Right lobe of liver (tissue), 6 donors: ENCODE measurements around the gene ZNF827. TPM values are rescaled to one million over a fixed set of nuclear protein-coding genes. Genes with fewer than 3 reads are reported as not detected.

ENCODE experiments used
- ATAC-seq, 4 donors: fragments of 200-7000 bp; cut with Tn5 transposase; one replicate each; pipeline ENCODE4 v1.9.1; 2020; ENCODE audit warnings: mild to moderate bottlenecking in 4 of 4, moderate library complexity in 4 of 4
- DNase-seq, 3 donors: peaks; one replicate each; pipeline ENCODE4 v3.0.0-alpha.2; 2020
- H3K27ac ChIP-seq, 3 donors: fragments of 200-600 bp; one replicate each; pipeline ENCODE4 v1.8.0; 2022
- H3K27me3 ChIP-seq, 2 donors: fragments of 200-600 bp; one replicate each; pipeline ENCODE4 v1.8.0; 2022
- H3K36me3 ChIP-seq, 4 donors: fragments of 200-600 bp; sonication (generic) in 1 of 4; one replicate each; pipeline versions ENCODE4 v1.5.1 to v1.8.0; 2017 to 2022; ENCODE audit warnings: control low read depth in 1 of 4
- H3K4me1 ChIP-seq, 4 donors: fragments of 200-600 bp; sonication (generic) in 1 of 4; one replicate each; pipeline versions ENCODE4 v1.5.1 to v1.8.0; 2017 to 2022; ENCODE audit warnings: control low read depth in 1 of 4
- H3K4me3 ChIP-seq, 3 donors: fragments of 200-600 bp; one replicate each; pipeline ENCODE4 v1.8.0; 2022
- H3K9me3 ChIP-seq, 4 donors: fragments of 200-600 bp; sonication (generic) in 1 of 4; one replicate each; pipeline versions ENCODE4 v1.5.1 to v1.8.0; 2017 to 2022; ENCODE audit warnings: control low read depth in 1 of 4
- POLR2A ChIP-seq: fragments of 450-650 bp; IDR thresholded peaks from one replicate; pipeline ENCODE4 v1.6.1; 2017; ENCODE audit warnings: antibody characterized with exemption, mild to moderate bottlenecking
- WGBS: methylation state at CpG from one replicate; pipeline ENCODE4 v1.1.6; 2018; ENCODE audit warnings: low coverage, low lambda C conversion rate; ENCODE audit not compliant: insufficient coverage; ENCODE audit errors: missing lambda C conversion rate; 5-methylcytosine and 5-hydroxymethylcytosine counted together
- intact Hi-C, 2 donors: fragments of 100-400 bp; cut with DNase I; formaldehyde crosslinking; loops; one replicate each; pipeline versions ENCODE4 v1.11.2 to v1.14.1; 2022
- total RNA-seq, 6 experiments: library from RNA; depleted of rRNA in 2 of 6; stranded (reverse); fragments of >200 nt in 2 of 6; fragmentation: NEBNext Ultra II Directional in 3 of 6; extraction: Animal tissue kit (Norgen Biotek cat#: 25700) in 3 of 6; gene quantifications; one replicate each; pipeline versions ENCODE4 v1.1.0 to v1.2.4, GENCODE V29; 2016 to 2023
- TF ChIP-seq, protein P1 (sequence below), 4 donors: fragments of 200-600 bp in 3 of 4; fragments of 450-650 bp in 1 of 4; IDR thresholded peaks; one replicate each; pipeline versions ENCODE4 v1.5.1 to v1.8.0; 2016 to 2022; ENCODE audit warnings: antibody characterized with exemption in 4 of 4, mild to moderate bottlenecking in 2 of 4
- donor health status: DM: no; HTN: yes; CAD: no.
- donor health status: DM: no; HTN: no; CAD: no.
- donor health status: DM: no; HTN: no; CAD: no.
- donor health status: DM: no; HTN: yes; CAD: no.
- donor health status: DM: no; HTN: yes; CAD: no.

The ZNF827 gene
- total RNA-seq, 6 experiments from 2014 or later, result 0.28 to 1.6 (median 0.68) TPM

GRCh38 chr4:145797278-145797677 is 141.3 kb downstream of the ZNF827 start:
- TF ChIP-seq, protein P1, sequence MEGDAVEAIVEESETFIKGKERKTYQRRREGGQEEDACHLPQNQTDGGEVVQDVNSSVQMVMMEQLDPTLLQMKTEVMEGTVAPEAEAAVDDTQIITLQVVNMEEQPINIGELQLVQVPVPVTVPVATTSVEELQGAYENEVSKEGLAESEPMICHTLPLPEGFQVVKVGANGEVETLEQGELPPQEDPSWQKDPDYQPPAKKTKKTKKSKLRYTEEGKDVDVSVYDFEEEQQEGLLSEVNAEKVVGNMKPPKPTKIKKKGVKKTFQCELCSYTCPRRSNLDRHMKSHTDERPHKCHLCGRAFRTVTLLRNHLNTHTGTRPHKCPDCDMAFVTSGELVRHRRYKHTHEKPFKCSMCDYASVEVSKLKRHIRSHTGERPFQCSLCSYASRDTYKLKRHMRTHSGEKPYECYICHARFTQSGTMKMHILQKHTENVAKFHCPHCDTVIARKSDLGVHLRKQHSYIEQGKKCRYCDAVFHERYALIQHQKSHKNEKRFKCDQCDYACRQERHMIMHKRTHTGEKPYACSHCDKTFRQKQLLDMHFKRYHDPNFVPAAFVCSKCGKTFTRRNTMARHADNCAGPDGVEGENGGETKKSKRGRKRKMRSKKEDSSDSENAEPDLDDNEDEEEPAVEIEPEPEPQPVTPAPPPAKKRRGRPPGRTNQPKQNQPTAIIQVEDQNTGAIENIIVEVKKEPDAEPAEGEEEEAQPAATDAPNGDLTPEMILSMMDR (IDR thresholded peaks at IDR 0.05), result no peak
- TF ChIP-seq POLR2A, result no peak
- no peak for DNase-seq
- Histone ChIP-seq H3K36me3 (no peaks in the 10 kb centered on the region), H3K4me3 (no peak overlapping the region), H3K4me1 (peaks cover 0 to 4% (median 0%) of the 10 kb centered on the region in 4 donors), H3K9me3 (no peaks in the 10 kb centered on the region), H3K27ac (no peak overlapping the region), H3K27me3 (no peaks in the 10 kb centered on the region)
- intact Hi-C loops, result no loop called here
- ATAC-seq, result no peak

- Histone ChIP-seq H3K9me3 (no peaks in the 10 kb centered on the region), H3K27me3 (no peaks in the 10 kb centered on the region), H3K4me3 (no peak overlapping the region), H3K36me3 (no peaks in the 10 kb centered on the region), H3K27ac (no peak overlapping the region), H3K4me1 (no peaks in the 10 kb centered on the region)
- ATAC-seq, result no peak
- DNase-seq, result no peak
- intact Hi-C loops, result no loop called here
- TF ChIP-seq POLR2A, result no peak
- TF ChIP-seq, protein P1 (IDR thresholded peaks at IDR 0.05), result no peak
- 65% methylated on average over 2 of the region's 4 CpGs for WGBS
Observed at GRCh38 chr4:145796346-145796745, 142.3 kb downstream of the ZNF827 start.

DNA sequence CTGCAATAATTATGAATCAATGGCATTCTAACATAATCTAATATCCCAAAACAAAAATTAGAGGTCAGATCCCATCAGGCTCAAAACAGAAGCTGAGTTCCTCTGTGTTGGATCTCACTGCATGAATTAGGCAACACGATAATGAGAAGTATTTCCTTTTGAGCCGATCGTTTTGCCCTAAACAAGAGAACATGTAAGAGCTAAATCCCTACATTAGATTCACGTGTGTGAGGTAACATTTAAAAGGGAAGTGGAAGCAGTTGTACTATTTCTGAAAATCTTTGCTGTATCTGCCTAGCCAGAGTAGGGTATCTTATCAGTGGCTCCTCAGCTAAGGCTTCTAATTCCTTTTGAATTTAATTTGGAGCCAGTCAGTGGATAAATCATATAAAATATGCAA is 143.1 kb downstream of the ZNF827 start:
- H3K4me1 ChIP-seq, result no peaks in the 10 kb centered on the region
- no peaks in the 10 kb centered on the region for H3K9me3 ChIP-seq
- 59% methylated on average over 4 of the region's 4 CpGs for WGBS
- H3K36me3 ChIP-seq, result no peaks in the 10 kb centered on the region
- ATAC-seq (no peak), DNase-seq (no peak)
- H3K27ac ChIP-seq, result no peak overlapping the region
- H3K4me3 ChIP-seq, result no peak overlapping the region
- no peaks in the 10 kb centered on the region for H3K27me3 ChIP-seq
- intact Hi-C loops, result no loop called here
- no peak for TF ChIP-seq POLR2A
- TF ChIP-seq, protein P1 (IDR thresholded peaks at IDR 0.05), result no peak

GRCh38 chr4:145792429-145792828 is 146.2 kb downstream of the ZNF827 start:
- Histone ChIP-seq H3K27ac (no peak overlapping the region), H3K36me3 (no peaks in the 10 kb centered on the region), H3K27me3 (no peaks in the 10 kb centered on the region), H3K4me3 (no peak overlapping the region), H3K4me1 (no peaks in the 10 kb centered on the region), H3K9me3 (no peaks in the 10 kb centered on the region)
- 98% methylated on average over 5 of the region's 5 CpGs for WGBS
- ATAC-seq, result no peak
- intact Hi-C loops, result no loop called here
- no peak for DNase-seq
- no peak for TF ChIP-seq POLR2A
- TF ChIP-seq, protein P1 (IDR thresholded peaks at IDR 0.05), result no peak

DNA sequence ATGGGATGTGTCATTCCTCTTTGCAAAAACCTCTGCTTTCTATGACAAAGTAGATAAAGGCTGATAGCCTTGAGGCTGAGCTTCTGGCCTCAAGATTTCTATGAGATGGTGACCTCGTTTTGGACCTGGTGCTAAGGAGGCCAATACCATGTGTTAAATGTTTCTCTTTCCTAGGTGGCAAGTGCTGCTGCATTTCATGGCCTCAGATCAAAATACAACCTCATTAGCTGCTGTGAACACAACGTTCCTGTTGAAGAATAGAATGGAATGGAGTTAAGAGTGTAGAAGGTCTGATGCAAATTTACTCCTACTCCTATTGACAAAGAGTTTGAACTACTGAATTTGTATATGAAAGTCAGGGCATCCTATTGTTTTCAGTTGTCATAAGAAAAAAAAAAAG is 146.6 kb downstream of the ZNF827 start:
- intact Hi-C loops, result no loop called here
- no peaks in the 10 kb centered on the region for H3K9me3 ChIP-seq
- TF ChIP-seq, protein P1 (IDR thresholded peaks at IDR 0.05), result no peak
- TF ChIP-seq POLR2A, result no peak
- 33% methylated on average over 2 of the region's 2 CpGs for WGBS
- ATAC-seq (no peak), DNase-seq (no peak)
- no peak overlapping the region for H3K4me3 ChIP-seq
- H3K27me3 ChIP-seq, result no peaks in the 10 kb centered on the region
- no peaks in the 10 kb centered on the region for H3K36me3 ChIP-seq
- no peak overlapping the region for H3K27ac ChIP-seq
- H3K4me1 ChIP-seq, result no peaks in the 10 kb centered on the region
